ENCODE results near the gene IQCM. TPM values are rescaled to one million over a fixed set of nuclear protein-coding genes. Genes with fewer than 3 reads are reported as not detected.

The IQCM gene
- polyA plus RNA-seq, 1 of the 3 experiments (the other 2 are of a cell fraction): not detected

DNA sequence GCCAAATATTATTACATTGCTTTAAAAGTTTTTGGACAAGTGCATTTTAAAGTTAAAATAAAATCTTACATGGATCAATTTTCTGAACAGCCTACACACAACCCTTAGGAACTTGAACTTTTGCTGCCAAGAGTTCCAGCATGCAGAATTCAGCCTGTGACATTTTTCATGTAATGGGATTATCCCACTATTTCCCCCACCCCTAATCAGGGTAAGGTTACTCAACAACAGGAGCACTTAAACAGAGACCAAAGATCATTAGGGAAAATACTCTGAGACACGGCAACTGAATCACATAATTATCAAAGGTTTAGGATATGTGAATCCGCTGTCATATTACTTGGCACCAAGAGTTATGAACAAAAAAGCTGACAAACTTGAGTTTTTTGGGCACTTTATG is 47.2 kb downstream of the IQCM start:
- no peaks in the 10 kb centered on the region for H3K9me3 ChIP-seq
- no peaks in the 10 kb centered on the region for H3K79me2 ChIP-seq (ENCODE audit: insufficient read depth)
- no peak overlapping the region for H3K4me2 ChIP-seq
- H3K9me2 ChIP-seq: no peaks in the 10 kb centered on the region
- H2AFZ ChIP-seq (ENCODE audit: low read depth): no peak overlapping the region
- DNase-seq: no peak
- WGBS (ENCODE audit: low lambda C conversion rate): 2% methylated on average over 2 of the region's 2 CpGs
- no peaks in the 10 kb centered on the region for H3K4me1 ChIP-seq (ENCODE audit: control insufficient read depth in 1 of 2, insufficient read depth in 2 of 2, low read depth in 1 of 2, low read length in 1 of 2)
- H4K20me1 ChIP-seq (ENCODE audit: insufficient read depth): no peaks in the 10 kb centered on the region
- H3K27me3 ChIP-seq (ENCODE audit: insufficient read depth): no peaks in the 10 kb centered on the region; the same call in 1 of the 2 replicates
- H3K36me3 ChIP-seq (replicated peaks in 1 of 2; ENCODE audit: control insufficient read depth in 1 of 2, insufficient read depth in 2 of 2, low read length in 1 of 2): no peaks in the 10 kb centered on the region
- POLR2A ChIA-PET: no interaction called here
- no peak overlapping the region for H3K4me3 ChIP-seq (ENCODE audit: low read depth in 2 of 2, low read length in 1 of 2)
- TF ChIP-seq POLR2AphosphoS5 (IDR thresholded peaks at IDR 0.05; ENCODE audit: low read depth, low read length) (no peak), TEAD4 (IDR thresholded peaks at IDR 0.05; ENCODE audit: borderline replicate concordance, insufficient read depth) (no peak)
- CTCF ChIA-PET: no interaction called here
- H3F3A ChIP-seq (replicated peaks; ENCODE audit: insufficient read depth): no peaks in the 10 kb centered on the region
- H3K27ac ChIP-seq (ENCODE audit: low read depth in 2 of 2, low read length in 1 of 2): no peak overlapping the region
- H3K9ac ChIP-seq: no peak overlapping the region

- 0 out of 2 replicates have a peak overlapping the region, but pooled peaks have one; percentile 29 for H2AFZ ChIP-seq (ENCODE audit: low read depth)
- POLR2A ChIA-PET: no interaction called here
Measured at GRCh38 chr4:149766135-149766534, 49.5 kb downstream of the IQCM start.

DNA sequence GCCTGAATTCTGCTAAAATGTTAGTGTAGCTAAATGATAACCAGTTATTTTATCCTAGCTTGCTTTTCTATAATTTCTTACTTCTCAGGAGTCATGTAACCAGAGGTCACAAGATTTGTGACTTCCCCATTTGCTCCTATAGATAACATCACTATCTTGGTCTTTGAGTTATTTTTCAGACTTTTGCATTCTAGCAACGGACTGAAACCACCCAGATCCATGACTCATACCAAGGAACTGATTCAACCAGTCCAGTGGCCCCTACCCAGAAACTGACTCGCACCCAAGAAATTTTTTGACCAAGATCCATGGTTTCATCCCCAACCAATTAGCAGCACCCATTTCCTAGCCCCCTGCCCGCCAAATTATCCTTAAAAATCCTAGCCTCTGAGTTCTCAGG is 50.0 kb downstream of the IQCM start:
- no peaks in the 10 kb centered on the region for H3F3A ChIP-seq (replicated peaks; ENCODE audit: insufficient read depth)
- H3K27ac ChIP-seq (ENCODE audit: low read depth in 2 of 2, low read length in 1 of 2): no peak overlapping the region
- no peaks in the 10 kb centered on the region; the same call in 1 of the 2 replicates for H3K27me3 ChIP-seq (ENCODE audit: insufficient read depth)
- H3K9ac ChIP-seq: no peak overlapping the region
- no peak for DNase-seq
- H4K20me1 ChIP-seq (ENCODE audit: insufficient read depth): no peaks in the 10 kb centered on the region
- H3K9me3 ChIP-seq: no peaks in the 10 kb centered on the region; the same call in 1 of the 2 replicates
- no peaks in the 10 kb centered on the region for H3K36me3 ChIP-seq (replicated peaks in 1 of 2; ENCODE audit: control insufficient read depth in 1 of 2, insufficient read depth in 2 of 2, low read length in 1 of 2)
- H3K4me1 ChIP-seq (ENCODE audit: control insufficient read depth in 1 of 2, insufficient read depth in 2 of 2, low read depth in 1 of 2, low read length in 1 of 2): no peaks in the 10 kb centered on the region
- ChIA-PET POLR2A (no interaction called here), CTCF (no interaction called here)
- no peaks in the 10 kb centered on the region for H3K9me2 ChIP-seq
- 1% methylated on average over 3 of the region's 3 CpGs for WGBS (ENCODE audit: low lambda C conversion rate)
- H3K79me2 ChIP-seq (ENCODE audit: insufficient read depth): no peaks in the 10 kb centered on the region
- TF ChIP-seq TCF12 (IDR thresholded peaks at IDR 0.05): no peak
- TF ChIP-seq FOSL2 (IDR thresholded peaks at IDR 0.05; ENCODE audit: borderline replicate concordance, low read depth): 0 out of 2 replicates have a peak, but pooled peaks have one; percentile 19
- no peak overlapping the region for H3K4me2 ChIP-seq
- no peak overlapping the region for H3K4me3 ChIP-seq (ENCODE audit: low read depth in 2 of 2, low read length in 1 of 2)
- 0 out of 2 replicates have a peak overlapping the region, but pooled peaks have one; percentile 29 for H2AFZ ChIP-seq (ENCODE audit: low read depth)

More at GRCh38 chr4:149766135-149766534, 49.5 kb downstream of the IQCM start:
- WGBS (ENCODE audit: low lambda C conversion rate): 0% methylated on average over 1 of the region's 1 CpG
- Histone ChIP-seq H3K36me3 (replicated peaks in 1 of 2; ENCODE audit: control insufficient read depth in 1 of 2, insufficient read depth in 2 of 2, low read length in 1 of 2) (no peaks in the 10 kb centered on the region), H3K79me2 (ENCODE audit: insufficient read depth) (no peaks in the 10 kb centered on the region), H3K9me2 (no peaks in the 10 kb centered on the region), H3K4me3 (ENCODE audit: low read depth in 2 of 2, low read length in 1 of 2) (no peak overlapping the region), H4K20me1 (ENCODE audit: insufficient read depth) (no peaks in the 10 kb centered on the region), H3K27me3 (ENCODE audit: insufficient read depth) (no peaks in the 10 kb centered on the region; the same call in 1 of the 2 replicates), H3K9me3 (no peaks in the 10 kb centered on the region; the same call in 1 of the 2 replicates), H3F3A (replicated peaks; ENCODE audit: insufficient read depth) (no peaks in the 10 kb centered on the region), H3K4me1 (ENCODE audit: control insufficient read depth in 1 of 2, insufficient read depth in 2 of 2, low read depth in 1 of 2, low read length in 1 of 2) (no peaks in the 10 kb centered on the region), H3K9ac (no peak overlapping the region), H3K27ac (ENCODE audit: low read depth in 2 of 2, low read length in 1 of 2) (no peak overlapping the region), H3K4me2 (no peak overlapping the region)
- CTCF ChIA-PET: no interaction called here
- DNase-seq: no peak
- no peak for TF ChIP-seq NFIC (IDR thresholded peaks at IDR 0.05; ENCODE audit: borderline replicate concordance)
- no peak for TF ChIP-seq TAF1 (IDR thresholded peaks at IDR 0.05; ENCODE audit: borderline replicate concordance, low read depth, low read length)
- TF ChIP-seq MEF2A (IDR thresholded peaks at IDR 0.05; ENCODE audit: borderline replicate concordance, low read depth): no peak
- TF ChIP-seq YY1 (IDR thresholded peaks at IDR 0.05; ENCODE audit: low read depth): no peak
- no peak for TF ChIP-seq FOSL2 (IDR thresholded peaks at IDR 0.05; ENCODE audit: borderline replicate concordance, low read depth)
- no peak for TF ChIP-seq RFX5 (IDR thresholded peaks at IDR 0.05; ENCODE audit: low read length)
- TF ChIP-seq RCOR1 (IDR thresholded peaks at IDR 0.05; ENCODE audit: low read length): no peak
- TF ChIP-seq NRF1 (IDR thresholded peaks at IDR 0.05; ENCODE audit: low read depth, low read length): no peak
- no peak for TF ChIP-seq ELF1 (IDR thresholded peaks at IDR 0.05)
- no peak for TF ChIP-seq JUND (IDR thresholded peaks at IDR 0.05)
- no peak for TF ChIP-seq EZH2phosphoT487 (IDR thresholded peaks at IDR 0.05; ENCODE audit: borderline replicate concordance, low read depth)
- no peak for TF ChIP-seq CHD2 (IDR thresholded peaks at IDR 0.05; ENCODE audit: low read length, partially characterized antibody)

Measured in SK-N-SH (cell line).